HepG2 (cell line): ENCODE data around the gene TMEM108.

Source experiments
- CTCF ChIP-seq: sonication (generic); formaldehyde crosslinking; IDR thresholded peaks from 2 replicates; pipeline ENCODE4 v1.5.0; 2020; ENCODE audit warnings: mild to moderate bottlenecking, missing genetic modification reagents, moderate library complexity
- MYC ChIP-seq: sonication (generic); formaldehyde crosslinking; IDR thresholded peaks from 2 replicates; pipeline ENCODE4 v1.9.0; 2021; ENCODE audit warnings: missing genetic modification reagents, borderline replicate concordance
- ZFP36L1 ChIP-seq: sonication (generic); formaldehyde crosslinking; IDR thresholded peaks from 2 replicates; pipeline ENCODE4 v1.8.0; 2022; ENCODE audit warnings: mild to moderate bottlenecking, missing genetic modification reagents, moderate library complexity
- ZNF281 ChIP-seq: sonication (generic); formaldehyde crosslinking; IDR thresholded peaks from 2 replicates; pipeline ENCODE4 v1.4.0; 2020; ENCODE audit warnings: missing genetic modification reagents, borderline replicate concordance
- ZNF510 ChIP-seq: sonication (generic); formaldehyde crosslinking; IDR thresholded peaks from 2 replicates; pipeline ENCODE4 v1.4.0; 2020; ENCODE audit warnings: low read depth, mild to moderate bottlenecking, missing genetic modification reagents
- ZNF772 ChIP-seq: sonication (generic); formaldehyde crosslinking; IDR thresholded peaks from 2 replicates; pipeline ENCODE4 v1.5.0; 2020; ENCODE audit warnings: mild to moderate bottlenecking, missing genetic modification reagents
- TF ChIP-seq, protein P1 (sequence below): sonication (generic); formaldehyde crosslinking; IDR thresholded peaks from 2 replicates; pipeline ENCODE4 v1.8.0; 2022; ENCODE audit warnings: low read depth, missing genetic modification reagents
- TF ChIP-seq, protein P2 (sequence below): sonication (generic); formaldehyde crosslinking; IDR thresholded peaks from 2 replicates; pipeline ENCODE4 v1.4.0; 2020; ENCODE audit warnings: missing genetic modification reagents
- TF ChIP-seq, protein P3 (sequence below): sonication (generic); formaldehyde crosslinking; IDR thresholded peaks from 2 replicates; pipeline ENCODE4 v1.9.0; 2022; ENCODE audit warnings: missing genetic modification reagents, mild to moderate bottlenecking, borderline replicate concordance

DNA sequence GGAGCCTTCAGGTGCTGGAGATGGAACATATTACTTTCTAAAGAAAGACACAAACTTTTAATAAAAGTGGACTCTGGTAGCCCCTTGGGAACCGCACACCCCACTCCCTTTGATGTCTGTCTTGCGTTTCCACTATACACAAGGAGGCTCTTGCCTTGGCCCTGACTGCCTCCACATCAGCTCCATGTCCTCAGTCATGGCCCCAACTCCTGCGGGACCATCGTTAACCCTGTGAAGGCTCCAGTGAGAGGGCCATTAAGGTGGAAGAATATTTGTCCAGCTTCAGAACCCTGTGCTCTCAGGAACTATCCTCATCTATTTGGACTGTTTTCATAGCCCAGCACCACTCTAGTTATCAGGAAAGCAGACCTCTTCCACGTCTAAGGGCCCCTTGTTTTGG is 345.6 kb downstream of the TMEM108 start:
- TF ChIP-seq ZNF772 (CRISPR knock-in tag) = no peak
- no peak for TF ChIP-seq ZNF510
- no peak for TF ChIP-seq CTCF
- no peak for TF ChIP-seq ZNF281 (CRISPR knock-in tag)
- TF ChIP-seq, protein P1, sequence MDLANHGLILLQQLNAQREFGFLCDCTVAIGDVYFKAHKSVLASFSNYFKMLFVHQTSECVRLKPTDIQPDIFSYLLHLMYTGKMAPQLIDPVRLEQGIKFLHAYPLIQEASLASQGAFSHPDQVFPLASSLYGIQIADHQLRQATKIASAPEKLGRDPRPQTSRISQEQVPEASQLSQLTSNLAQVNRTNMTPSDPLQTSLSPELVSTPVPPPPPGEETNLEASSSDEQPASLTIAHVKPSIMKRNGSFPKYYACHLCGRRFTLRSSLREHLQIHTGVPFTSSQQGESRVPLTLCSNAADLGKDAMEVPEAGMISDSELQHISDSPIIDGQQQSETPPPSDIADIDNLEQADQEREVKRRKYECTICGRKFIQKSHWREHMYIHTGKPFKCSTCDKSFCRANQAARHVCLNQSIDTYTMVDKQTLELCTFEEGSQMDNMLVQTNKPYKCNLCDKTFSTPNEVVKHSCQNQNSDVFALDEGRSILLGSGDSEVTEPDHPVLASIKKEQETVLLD (CRISPR knock-in tag) = no peak
- TF ChIP-seq ZFP36L1 (CRISPR knock-in tag) = no peak
- TF ChIP-seq MYC (CRISPR knock-in tag) = no peak
- TF ChIP-seq, protein P2, sequence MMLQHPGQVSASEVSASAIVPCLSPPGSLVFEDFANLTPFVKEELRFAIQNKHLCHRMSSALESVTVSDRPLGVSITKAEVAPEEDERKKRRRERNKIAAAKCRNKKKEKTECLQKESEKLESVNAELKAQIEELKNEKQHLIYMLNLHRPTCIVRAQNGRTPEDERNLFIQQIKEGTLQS (CRISPR knock-in tag) = no peak
- TF ChIP-seq, protein P3, sequence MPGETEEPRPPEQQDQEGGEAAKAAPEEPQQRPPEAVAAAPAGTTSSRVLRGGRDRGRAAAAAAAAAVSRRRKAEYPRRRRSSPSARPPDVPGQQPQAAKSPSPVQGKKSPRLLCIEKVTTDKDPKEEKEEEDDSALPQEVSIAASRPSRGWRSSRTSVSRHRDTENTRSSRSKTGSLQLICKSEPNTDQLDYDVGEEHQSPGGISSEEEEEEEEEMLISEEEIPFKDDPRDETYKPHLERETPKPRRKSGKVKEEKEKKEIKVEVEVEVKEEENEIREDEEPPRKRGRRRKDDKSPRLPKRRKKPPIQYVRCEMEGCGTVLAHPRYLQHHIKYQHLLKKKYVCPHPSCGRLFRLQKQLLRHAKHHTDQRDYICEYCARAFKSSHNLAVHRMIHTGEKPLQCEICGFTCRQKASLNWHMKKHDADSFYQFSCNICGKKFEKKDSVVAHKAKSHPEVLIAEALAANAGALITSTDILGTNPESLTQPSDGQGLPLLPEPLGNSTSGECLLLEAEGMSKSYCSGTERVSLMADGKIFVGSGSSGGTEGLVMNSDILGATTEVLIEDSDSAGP (CRISPR knock-in tag) = no peak
